Measurements from ENCODE around the gene PTBP1. TPM values are rescaled to one million over a fixed set of nuclear protein-coding genes. Genes with fewer than 3 reads are reported as not detected.

PTBP1 gene
- total and polyA plus RNA-seq, 2 donors (not counting 1 experiment from before 2014, with no cell fraction given) = 137 to 309 TPM

DNA sequence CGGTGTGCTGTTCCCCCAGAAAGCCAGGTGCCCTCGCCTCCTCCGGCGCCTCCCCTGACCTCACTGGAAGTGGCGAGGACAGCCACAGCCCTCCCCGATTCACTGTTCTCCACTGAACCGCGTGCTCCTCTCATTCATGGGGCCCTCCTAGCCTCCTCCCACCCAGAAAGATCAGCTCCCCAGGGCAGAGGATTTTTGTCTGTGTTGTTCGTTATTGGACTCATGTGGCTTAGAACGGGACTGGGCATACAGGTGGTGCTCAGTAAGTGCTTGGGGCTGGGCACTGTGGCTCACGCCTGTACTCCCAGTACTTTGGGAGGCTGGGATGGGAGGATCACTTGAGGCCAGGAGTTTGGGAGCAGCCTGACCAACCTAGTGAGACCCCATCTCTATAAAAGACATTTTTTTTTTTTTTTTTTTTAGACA lies 47.3 kb downstream of the PTBP1 start:
- WGBS (ENCODE audit: insufficient coverage) = 38% methylated on average over 11 of the region's 11 CpGs
- TF ChIP-seq EZH2 (IDR thresholded peaks at IDR 0.05; ENCODE audit: borderline replicate concordance, insufficient read depth, low read depth, low read length, poor library complexity, severe bottlenecking) = no peak
- TF ChIP-seq, protein P1, sequence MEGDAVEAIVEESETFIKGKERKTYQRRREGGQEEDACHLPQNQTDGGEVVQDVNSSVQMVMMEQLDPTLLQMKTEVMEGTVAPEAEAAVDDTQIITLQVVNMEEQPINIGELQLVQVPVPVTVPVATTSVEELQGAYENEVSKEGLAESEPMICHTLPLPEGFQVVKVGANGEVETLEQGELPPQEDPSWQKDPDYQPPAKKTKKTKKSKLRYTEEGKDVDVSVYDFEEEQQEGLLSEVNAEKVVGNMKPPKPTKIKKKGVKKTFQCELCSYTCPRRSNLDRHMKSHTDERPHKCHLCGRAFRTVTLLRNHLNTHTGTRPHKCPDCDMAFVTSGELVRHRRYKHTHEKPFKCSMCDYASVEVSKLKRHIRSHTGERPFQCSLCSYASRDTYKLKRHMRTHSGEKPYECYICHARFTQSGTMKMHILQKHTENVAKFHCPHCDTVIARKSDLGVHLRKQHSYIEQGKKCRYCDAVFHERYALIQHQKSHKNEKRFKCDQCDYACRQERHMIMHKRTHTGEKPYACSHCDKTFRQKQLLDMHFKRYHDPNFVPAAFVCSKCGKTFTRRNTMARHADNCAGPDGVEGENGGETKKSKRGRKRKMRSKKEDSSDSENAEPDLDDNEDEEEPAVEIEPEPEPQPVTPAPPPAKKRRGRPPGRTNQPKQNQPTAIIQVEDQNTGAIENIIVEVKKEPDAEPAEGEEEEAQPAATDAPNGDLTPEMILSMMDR (IDR thresholded peaks at IDR 0.05) = no peak
- CTCF ChIA-PET = interaction anchor here (1.6 kb wide), 1 partner anchor 18 kb away, joined by 5 read pairs; no protein-coding TSS in a partner anchor
- H3K9me3 ChIP-seq (ENCODE audit: control extremely low read depth in 1 of 3, control insufficient read depth in 2 of 3, insufficient read depth in 1 of 3, low read length in 2 of 3) = peaks cover 0 to 7% (median 0%) of the 10 kb centered on the region in 3 donors
- no peak for DNase-seq
- H3K4me1 ChIP-seq (ENCODE audit: control insufficient read depth in 2 of 2, insufficient read depth in 2 of 2, low read length in 2 of 2) = peaks cover 2 to 8% of the 10 kb centered on the region in 2 donors
- peaks cover 26% of the 10 kb centered on the region for H3K27me3 Mint-ChIP-seq
- POLR2A ChIA-PET = no interaction called here
- H3K4me1 Mint-ChIP-seq = peaks cover 10% of the 10 kb centered on the region
- H3K36me3 ChIP-seq (replicated peaks in 1 of 2; ENCODE audit: control extremely low read depth in 1 of 2, control insufficient read depth in 1 of 2, extremely low read depth in 1 of 2, insufficient read depth in 2 of 2, low read length in 1 of 2) = no peaks in the 10 kb centered on the region
- intact Hi-C loops (cut with micrococcal nuclease) = no loop called here
- H3K27ac ChIP-seq (ENCODE audit: low read length in 2 of 2) = no peak overlapping the region
- H3K27me3 ChIP-seq (replicated peaks in 1 of 4; ENCODE audit: control extremely low read depth in 1 of 4, control insufficient read depth in 3 of 4, insufficient read depth in 4 of 4, low read length in 3 of 4) = peaks cover 0 to 59% (median 18%) of the 10 kb centered on the region in 4 experiments
- H2AFZ ChIP-seq (ENCODE audit: insufficient read depth, low read depth, low read length, poor library complexity, severe bottlenecking) = no peak overlapping the region
- no peak overlapping the region for H3K9ac ChIP-seq (ENCODE audit: low read length)
- H3K4me2 ChIP-seq (replicated peaks; ENCODE audit: low read depth, low read length, poor library complexity, severe bottlenecking) = no peak overlapping the region
- no peaks in the 10 kb centered on the region for H3K79me2 ChIP-seq (ENCODE audit: control insufficient read depth, insufficient read depth, low read length)
- peaks cover 2% of the 10 kb centered on the region for H3K9me3 Mint-ChIP-seq (ENCODE audit: insufficient read depth)
- no peak overlapping the region for H3K4me3 Mint-ChIP-seq
- ATAC-seq (ENCODE audit: low read depth) = no peak
- H3K27ac Mint-ChIP-seq = peak overlapping the region; percentile 26
- no peaks in the 10 kb centered on the region for H4K20me1 ChIP-seq (ENCODE audit: control insufficient read depth, insufficient read depth, low read length, poor library complexity, severe bottlenecking)
- H3K4me3 ChIP-seq (ENCODE audit: control extremely low read depth in 1 of 5, extremely low read depth in 1 of 5, insufficient read depth in 1 of 5, low read depth in 2 of 5, low read length in 4 of 5) = no peak overlapping the region

DNA sequence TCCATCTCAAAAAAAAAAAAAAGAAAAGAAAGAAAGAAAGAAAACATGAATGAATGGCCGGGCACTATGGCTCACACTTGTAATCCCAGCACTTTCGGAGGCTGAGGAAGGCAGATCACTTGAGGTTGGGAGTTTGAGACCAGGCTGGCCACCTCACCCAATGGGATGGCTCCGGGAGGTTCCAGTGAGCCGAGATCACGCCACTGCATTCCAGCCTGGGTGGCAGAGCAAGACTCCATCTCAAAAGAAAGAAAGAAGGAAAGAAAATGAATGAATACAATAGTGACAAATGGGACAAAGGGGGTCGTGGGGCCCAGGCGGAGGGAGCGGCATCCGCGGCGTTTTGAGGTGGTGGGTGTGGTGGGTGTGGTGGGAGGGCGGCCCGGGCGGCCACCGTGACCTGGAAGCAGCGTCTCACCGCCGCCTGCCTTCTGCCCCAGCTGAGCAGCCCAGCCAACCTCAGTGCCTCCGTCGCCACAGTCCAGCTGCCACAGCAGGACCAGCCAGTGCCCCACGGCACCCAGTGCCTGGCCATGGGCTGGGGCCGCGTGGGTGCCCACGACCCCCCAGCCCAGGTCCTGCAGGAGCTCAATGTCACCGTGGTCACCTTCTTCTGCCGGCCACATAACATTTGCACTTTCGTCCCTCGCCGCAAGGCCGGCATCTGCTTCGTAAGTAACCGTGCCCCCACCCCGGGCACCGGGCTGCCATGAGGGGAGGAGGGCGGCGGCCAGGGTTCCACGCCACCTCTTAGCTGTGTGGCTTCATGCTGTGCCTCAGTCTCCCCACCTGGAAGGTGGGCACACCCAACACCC lies 48.7 kb downstream of the PTBP1 start:
- ChIA-PET POLR2A (no interaction called here), CTCF (interaction anchor here (0.6 to 1.6 kb wide), 2 partner anchors 17 to 18 kb away, joined by 3 to 5 read pairs; no protein-coding TSS in a partner anchor)
- ATAC-seq (ENCODE audit: low read depth) (no peak), DNase-seq (no peak)
- Mint-ChIP-seq H3K4me1 (peaks cover 10% of the 10 kb centered on the region), H3K9me3 (ENCODE audit: insufficient read depth) (peaks cover 2% of the 10 kb centered on the region), H3K27me3 (peaks cover 35% of the 10 kb centered on the region), H3K27ac (no peak overlapping the region), H3K4me3 (no peak overlapping the region)
- Histone ChIP-seq H3K36me3 (replicated peaks in 1 of 2; ENCODE audit: control extremely low read depth in 1 of 2, control insufficient read depth in 1 of 2, extremely low read depth in 1 of 2, insufficient read depth in 2 of 2, low read length in 1 of 2) (no peaks in the 10 kb centered on the region), H3K27me3 (replicated peaks in 1 of 4; ENCODE audit: control extremely low read depth in 1 of 4, control insufficient read depth in 3 of 4, insufficient read depth in 4 of 4, low read length in 3 of 4) (peaks cover 0 to 67% (median 21%) of the 10 kb centered on the region in 4 experiments), H3K9ac (ENCODE audit: low read length) (no peak overlapping the region), H4K20me1 (ENCODE audit: control insufficient read depth, insufficient read depth, low read length, poor library complexity, severe bottlenecking) (no peaks in the 10 kb centered on the region), H2AFZ (ENCODE audit: insufficient read depth, low read depth, low read length, poor library complexity, severe bottlenecking) (no peak overlapping the region), H3K4me1 (ENCODE audit: control insufficient read depth in 2 of 2, insufficient read depth in 2 of 2, low read length in 2 of 2) (peaks cover 2 to 8% of the 10 kb centered on the region in 2 donors), H3K27ac (ENCODE audit: low read length in 2 of 2) (no peak overlapping the region), H3K4me3 (ENCODE audit: control extremely low read depth in 1 of 5, extremely low read depth in 1 of 5, insufficient read depth in 1 of 5, low read depth in 2 of 5, low read length in 4 of 5) (no peak overlapping the region), H3K79me2 (ENCODE audit: control insufficient read depth, insufficient read depth, low read length) (no peaks in the 10 kb centered on the region), H3K4me2 (replicated peaks; ENCODE audit: low read depth, low read length, poor library complexity, severe bottlenecking) (no peak overlapping the region), H3K9me3 (ENCODE audit: control extremely low read depth in 1 of 3, control insufficient read depth in 2 of 3, insufficient read depth in 1 of 3, low read length in 2 of 3) (peaks cover 0 to 10% (median 0%) of the 10 kb centered on the region in 3 donors)
- 80% methylated on average over 31 of the region's 37 CpGs for WGBS (ENCODE audit: insufficient coverage)
- TF ChIP-seq, protein P1 (IDR thresholded peaks at IDR 0.05) = no peak
- no peak for TF ChIP-seq EZH2 (IDR thresholded peaks at IDR 0.05; ENCODE audit: borderline replicate concordance, insufficient read depth, low read depth, low read length, poor library complexity, severe bottlenecking)
- intact Hi-C loops (cut with micrococcal nuclease) = no loop called here

Measured in B cell (primary cell).